GM19467 (cell line): ENCODE results near the gene ALDH3B1.

ENCODE experiments used
- ATAC-seq: cut with Tn5 transposase; IDR thresholded peaks from one replicate; pipeline ENCODE4 v1.9.1; 2021; ENCODE audit warnings: mild to moderate bottlenecking, moderate library complexity; ENCODE audit not compliant: unreplicated experiment

ALDH3B1 gene

GRCh38 chr11:68012044-68012842, 2.1 kb downstream of the ALDH3B1 start:
- ATAC-seq, result no peak

- no peak for ATAC-seq
Observed at GRCh38 chr11:68012843-68013610, 2.9 kb downstream of the ALDH3B1 start.

- no peak for ATAC-seq
Observed at GRCh38 chr11:68013611-68014156, 3.6 kb downstream of the ALDH3B1 start.

GRCh38 chr11:68014157-68014946, 4.2 kb downstream of the ALDH3B1 start:
- no peak for ATAC-seq

- no peak for ATAC-seq
Observed at GRCh38 chr11:68014947-68015447, 4.9 kb downstream of the ALDH3B1 start.

- ATAC-seq, result no peak
Observed at GRCh38 chr11:68015467-68015866, 5.3 kb downstream of the ALDH3B1 start.

GRCh38 chr11:68016161-68016903, 6.2 kb downstream of the ALDH3B1 start:
- ATAC-seq, result no peak

- ATAC-seq, result no peak
Observed at GRCh38 chr11:68016904-68017817, 7.0 kb downstream of the ALDH3B1 start.

- ATAC-seq, result no peak
Observed at GRCh38 chr11:68017980-68018729, 8.0 kb downstream of the ALDH3B1 start.

GRCh38 chr11:68018730-68019190, 8.6 kb downstream of the ALDH3B1 start:
- no peak for ATAC-seq

GRCh38 chr11:68019486-68019885, 9.4 kb downstream of the ALDH3B1 start:
- ATAC-seq, result no peak

GRCh38 chr11:68020575-68020974, 10.4 kb downstream of the ALDH3B1 start:
- ATAC-seq, result no peak

- no peak for ATAC-seq
Observed at GRCh38 chr11:68021167-68021787, 11.2 kb downstream of the ALDH3B1 start.

GRCh38 chr11:68022531-68022930, 12.4 kb downstream of the ALDH3B1 start:
- no peak for ATAC-seq

- ATAC-seq, result no peak
Observed at GRCh38 chr11:68024508-68024907, 14.4 kb downstream of the ALDH3B1 start.

- no peak for ATAC-seq
Observed at GRCh38 chr11:68025047-68025446, 14.9 kb downstream of the ALDH3B1 start.

GRCh38 chr11:68026391-68027105, 16.4 kb downstream of the ALDH3B1 start:
- no peak for ATAC-seq
